ENCODE data around the gene ANKRD33B. TPM values are rescaled to one million over a fixed set of nuclear protein-coding genes. Genes with fewer than 3 reads are reported as not detected.

ANKRD33B gene
- total RNA-seq, 6 donors from 2014 or later = 3.1 to 10.5 (median 7.9) TPM

- Histone ChIP-seq H3K36me3 (no peaks in the 10 kb centered on the region), H3K4me1 (no peaks in the 10 kb centered on the region), H3K9me3 (no peaks in the 10 kb centered on the region), H3K4me3 (no peak overlapping the region), H3K27ac (no peak overlapping the region), H3K27me3 (no peaks in the 10 kb centered on the region)
- TF ChIP-seq POLR2AphosphoS5 (IDR thresholded peaks at IDR 0.05) (no peak), CTCF (IDR thresholded peaks at IDR 0.05) (no peak), EP300 (IDR thresholded peaks at IDR 0.05) (no peak), POLR2A (IDR thresholded peaks at IDR 0.05) (no peak)
- DNase-seq (no peak), ATAC-seq (ENCODE audit: low FRiP score in 2 of 2) (no peak)
- 81 to 87% methylated on average over 13 to 18 of the region's 18 CpGs for WGBS, 2 donors
These were observed 92.3 kb downstream of the ANKRD33B start for GRCh38 chr5:10655972-10656830.

- no peaks in the 10 kb centered on the region for H3K36me3 ChIP-seq
These were observed 94.4 kb downstream of the ANKRD33B start for GRCh38 chr5:10658265-10658664.

GRCh38 chr5:10660135-10660534 is 96.3 kb downstream of the ANKRD33B start:
- H3K36me3 ChIP-seq = no peaks in the 10 kb centered on the region
- ATAC-seq (ENCODE audit: low FRiP score in 2 of 2) (no peak), DNase-seq (no peak)
- H3K27ac ChIP-seq = no peak overlapping the region
- no peaks in the 10 kb centered on the region for H3K4me1 ChIP-seq
- H3K27me3 ChIP-seq = no peaks in the 10 kb centered on the region
- WGBS, 2 donors = 89 to 93% methylated on average over 3 of the region's 3 CpGs
- H3K4me3 ChIP-seq = no peak overlapping the region
- TF ChIP-seq POLR2AphosphoS5 (IDR thresholded peaks at IDR 0.05) (no peak), EP300 (IDR thresholded peaks at IDR 0.05) (no peak), CTCF (IDR thresholded peaks at IDR 0.05) (no peak), POLR2A (IDR thresholded peaks at IDR 0.05) (no peak)
- no peaks in the 10 kb centered on the region for H3K9me3 ChIP-seq

More at GRCh38 chr5:10658265-10658664, 94.4 kb downstream of the ANKRD33B start:
- no peak for TF ChIP-seq POLR2AphosphoS5 (IDR thresholded peaks at IDR 0.05)
- TF ChIP-seq POLR2A (IDR thresholded peaks at IDR 0.05) = no peak
- no peak for TF ChIP-seq EP300 (IDR thresholded peaks at IDR 0.05)
- TF ChIP-seq CTCF (IDR thresholded peaks at IDR 0.05) = no peak
- Histone ChIP-seq H3K27me3 (no peaks in the 10 kb centered on the region), H3K4me3 (no peak overlapping the region), H3K9me3 (no peaks in the 10 kb centered on the region), H3K4me1 (no peaks in the 10 kb centered on the region), H3K27ac (no peak overlapping the region)
- ATAC-seq (ENCODE audit: low FRiP score in 2 of 2) = no peak
- WGBS, 2 donors = 79 to 80% methylated on average over 4 of the region's 4 CpGs
- no peak for DNase-seq

- ATAC-seq (ENCODE audit: low FRiP score in 2 of 2) (peak in 1 of 2 donors; percentile 10), DNase-seq (no peak)
- 89 to 90% methylated on average over 11 to 15 of the region's 15 CpGs for WGBS, 2 donors
- Histone ChIP-seq H3K36me3 (no peaks in the 10 kb centered on the region), H3K27me3 (no peaks in the 10 kb centered on the region), H3K9me3 (no peaks in the 10 kb centered on the region), H3K4me1 (no peaks in the 10 kb centered on the region), H3K27ac (no peak overlapping the region), H3K4me3 (no peak overlapping the region)
- no peak for TF ChIP-seq CTCF (IDR thresholded peaks at IDR 0.05)
- no peak for TF ChIP-seq POLR2AphosphoS5 (IDR thresholded peaks at IDR 0.05)
- TF ChIP-seq EP300 (IDR thresholded peaks at IDR 0.05) = no peak
- no peak for TF ChIP-seq POLR2A (IDR thresholded peaks at IDR 0.05)
These were observed 97.0 kb downstream of the ANKRD33B start for GRCh38 chr5:10660720-10661387.

Data from upper lobe of left lung (tissue), 6 donors.